HG03108 (cell line): Measurements from ENCODE around the gene PAPSS1.
"Not testable (repeated sequence)": the region's sequence is repeated elsewhere in the genome, so short reads cannot be mapped to it uniquely, and the experiment has no call there.

Experiments
- ATAC-seq: cut with Tn5 transposase; IDR thresholded peaks from one replicate; pipeline ENCODE4 v1.9.1; 2021; ENCODE audit warnings: moderate library complexity; ENCODE audit not compliant: unreplicated experiment

Gene PAPSS1

GRCh38 chr4:107689912-107690587 lies 30.0 kb downstream of the PAPSS1 start:
- no peak for ATAC-seq

GRCh38 chr4:107688421-107688820 lies 31.6 kb downstream of the PAPSS1 start:
- no peak for ATAC-seq

GRCh38 chr4:107685740-107686139 lies 34.3 kb downstream of the PAPSS1 start:
- ATAC-seq = no peak

- no peak for ATAC-seq
These were observed 36.2 kb downstream of the PAPSS1 start for GRCh38 chr4:107683873-107684272.

- ATAC-seq = no peak
These were observed 37.7 kb downstream of the PAPSS1 start for GRCh38 chr4:107682306-107682705.

- ATAC-seq = no peak
These were observed 51.0 kb downstream of the PAPSS1 start for GRCh38 chr4:107669068-107669467.

- ATAC-seq = no peak
These were observed 53.9 kb downstream of the PAPSS1 start for GRCh38 chr4:107666134-107666533.

GRCh38 chr4:107665001-107665400 lies 55.0 kb downstream of the PAPSS1 start:
- ATAC-seq = no peak

- ATAC-seq = no peak
These were observed 61.4 kb downstream of the PAPSS1 start for GRCh38 chr4:107658400-107659336.

GRCh38 chr4:107655289-107655688 lies 64.7 kb downstream of the PAPSS1 start:
- ATAC-seq = no peak

- ATAC-seq = no peak
These were observed 65.3 kb downstream of the PAPSS1 start for GRCh38 chr4:107654694-107655093.

GRCh38 chr4:107651408-107651807 lies 68.6 kb downstream of the PAPSS1 start:
- ATAC-seq = not testable (repeated sequence)

- ATAC-seq = no peak
These were observed 69.8 kb downstream of the PAPSS1 start for GRCh38 chr4:107650251-107650650.

- no peak for ATAC-seq
These were observed 71.6 kb downstream of the PAPSS1 start for GRCh38 chr4:107648178-107648991.

GRCh38 chr4:107647591-107647990 lies 72.4 kb downstream of the PAPSS1 start:
- no peak for ATAC-seq

GRCh38 chr4:107645604-107646003 lies 74.4 kb downstream of the PAPSS1 start:
- ATAC-seq = no peak

- ATAC-seq = no peak
These were observed 77.0 kb downstream of the PAPSS1 start for GRCh38 chr4:107643021-107643420.

GRCh38 chr4:107640878-107641277 lies 79.2 kb downstream of the PAPSS1 start:
- no peak for ATAC-seq

GRCh38 chr4:107640197-107640596 lies 79.8 kb downstream of the PAPSS1 start:
- ATAC-seq = no peak

- ATAC-seq = no peak
These were observed 84.3 kb downstream of the PAPSS1 start for GRCh38 chr4:107635735-107636134.

- ATAC-seq = no peak
These were observed 88.5 kb downstream of the PAPSS1 start for GRCh38 chr4:107631560-107631959.
